Fibroblast of skin of abdomen (primary cell): ENCODE measurements around the gene SNORC.

ENCODE experiments used
- DNase-seq: peaks from one replicate; pipeline ENCODE4 v3.0.0-alpha.2; 2013

Gene SNORC

DNA sequence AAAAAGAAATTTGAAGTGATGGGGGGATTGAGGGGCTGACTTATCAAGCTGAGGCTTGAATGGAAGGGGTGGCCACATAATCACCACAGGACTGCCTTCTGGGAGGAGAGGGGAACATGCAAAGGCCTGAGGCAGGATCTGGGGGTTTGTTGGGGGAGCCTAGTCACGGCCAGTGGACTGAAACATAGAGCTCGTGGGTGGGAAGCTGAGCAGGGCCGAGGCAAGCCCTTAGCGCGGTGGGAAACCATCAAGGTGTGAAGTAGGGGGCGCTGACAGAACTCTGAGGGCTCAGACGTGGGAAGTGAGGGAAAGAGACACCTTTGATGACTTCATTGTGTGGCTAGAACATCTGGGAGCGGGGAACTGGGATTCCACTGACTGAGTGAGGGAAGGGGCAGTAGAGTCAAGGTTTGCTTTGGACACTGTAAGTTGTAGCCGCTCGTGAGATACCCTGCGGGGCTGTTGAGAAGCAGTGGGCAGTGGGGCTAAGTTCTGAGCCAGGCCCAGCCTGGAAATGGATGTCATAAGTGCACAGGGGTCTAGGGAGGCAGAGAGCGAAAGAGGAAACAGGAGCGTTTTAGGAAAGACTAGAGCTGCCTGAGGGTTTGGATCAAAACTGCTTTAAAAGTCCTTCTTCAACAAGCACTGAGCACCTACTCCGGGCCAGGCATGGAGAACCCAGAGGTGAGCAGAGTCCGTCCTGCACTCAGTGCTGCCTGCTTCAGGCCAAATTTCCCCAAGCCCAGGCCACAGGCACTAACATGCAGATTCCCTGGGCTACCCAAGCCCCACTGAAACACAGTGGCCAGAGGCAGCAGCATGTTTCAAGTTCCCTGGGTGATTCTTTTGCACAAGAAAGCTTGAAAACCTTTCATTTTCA, 686 bp upstream of the SNORC start:
- DNase-seq, result no peak

DNA sequence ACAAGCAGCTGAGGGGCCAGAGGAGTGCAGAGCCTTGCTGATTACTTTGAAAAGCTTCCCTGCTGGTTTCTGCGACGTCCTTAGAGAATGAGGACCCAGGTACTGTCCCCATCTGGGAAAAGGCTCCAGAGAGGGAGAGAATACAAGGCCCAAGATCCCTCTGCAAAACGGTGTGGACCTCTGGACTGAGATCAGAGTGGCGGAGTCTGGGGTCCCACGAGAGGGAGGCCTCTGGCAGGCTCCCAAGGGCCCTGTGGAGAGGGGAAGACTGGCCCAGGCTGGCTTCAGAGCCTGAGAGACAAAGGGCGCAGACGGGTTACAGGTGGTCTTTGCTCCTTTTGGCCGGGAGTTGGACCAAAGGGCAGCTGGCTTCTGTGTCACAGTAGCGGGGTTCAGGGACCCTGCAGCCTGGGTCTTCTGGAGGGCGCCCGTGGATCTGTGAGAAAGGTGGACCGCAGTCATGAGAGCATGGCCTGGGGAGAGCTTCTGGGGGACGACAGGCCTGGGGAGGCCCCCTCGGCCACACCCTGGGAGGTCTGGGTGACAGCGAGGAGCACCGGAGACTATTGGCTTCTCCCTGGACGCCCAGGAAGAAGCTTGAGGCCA, 805 bp downstream of the SNORC start:
- no peak for DNase-seq

DNA sequence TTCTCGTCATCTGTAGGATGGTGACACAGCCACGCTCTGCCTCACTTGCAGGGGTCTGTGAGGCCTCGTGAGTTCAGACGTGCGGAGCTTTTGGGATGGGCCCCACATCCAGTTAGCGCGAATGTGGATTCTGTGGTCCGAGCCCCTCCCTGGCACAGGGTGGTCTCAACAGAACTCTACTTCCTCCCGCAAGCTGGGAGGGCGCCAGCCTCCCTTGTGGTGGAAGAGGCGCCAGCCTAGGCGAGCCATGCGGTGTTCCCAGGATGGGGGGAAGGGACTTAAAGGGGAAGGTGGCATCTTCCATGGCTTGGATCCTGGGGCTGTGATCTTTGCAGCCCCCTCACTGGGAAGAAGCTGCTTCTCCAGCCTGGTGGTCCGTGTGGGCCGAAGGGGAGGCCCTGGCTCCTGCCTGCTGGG, 1.4 kb downstream of the SNORC start:
- DNase-seq, result no peak

DNA sequence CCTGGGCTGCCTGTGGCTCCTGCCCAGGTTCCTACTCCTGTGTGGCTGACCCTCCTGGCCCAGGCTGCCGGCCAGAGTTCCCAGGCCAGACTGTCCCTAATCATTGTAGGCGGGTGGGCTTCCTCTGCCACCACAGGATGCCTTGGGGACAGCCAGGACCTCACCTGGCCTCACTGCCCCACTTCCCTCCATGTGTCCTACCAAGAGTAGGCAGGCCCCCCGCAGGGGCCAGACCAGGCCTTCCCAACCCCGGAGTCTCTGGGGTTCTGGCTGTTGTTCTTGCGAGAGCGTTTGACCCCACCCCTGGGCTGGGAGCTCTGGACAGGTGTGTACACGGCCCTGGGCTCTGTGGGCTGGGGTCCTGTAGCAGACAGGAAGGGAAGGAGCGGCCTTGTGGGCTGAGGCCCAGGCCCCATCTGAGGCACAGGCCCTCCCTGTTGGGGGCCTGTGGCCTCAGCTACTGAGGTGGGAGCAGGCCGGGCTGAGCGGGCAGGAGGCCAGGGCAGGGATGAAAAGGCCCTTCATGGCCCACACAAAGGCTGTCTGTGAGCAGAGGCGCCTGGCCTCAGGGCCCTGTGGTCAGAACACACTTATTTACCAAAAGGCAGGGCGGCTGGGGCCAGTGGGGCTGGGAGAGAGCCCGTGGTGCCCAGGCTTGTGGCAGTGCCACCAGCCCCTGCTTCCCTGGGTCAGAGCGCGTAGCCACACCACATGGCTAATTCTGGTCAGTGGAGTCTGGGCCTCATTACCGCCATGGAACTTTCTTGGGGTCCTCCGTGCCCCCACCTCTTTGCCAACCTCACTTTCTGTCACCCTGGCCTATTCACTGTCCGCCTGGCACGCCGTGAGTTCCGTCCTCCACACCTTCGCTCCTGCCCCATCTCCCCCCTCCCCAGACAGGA, 2.0 kb downstream of the SNORC start:
- DNase-seq, result no peak

DNA sequence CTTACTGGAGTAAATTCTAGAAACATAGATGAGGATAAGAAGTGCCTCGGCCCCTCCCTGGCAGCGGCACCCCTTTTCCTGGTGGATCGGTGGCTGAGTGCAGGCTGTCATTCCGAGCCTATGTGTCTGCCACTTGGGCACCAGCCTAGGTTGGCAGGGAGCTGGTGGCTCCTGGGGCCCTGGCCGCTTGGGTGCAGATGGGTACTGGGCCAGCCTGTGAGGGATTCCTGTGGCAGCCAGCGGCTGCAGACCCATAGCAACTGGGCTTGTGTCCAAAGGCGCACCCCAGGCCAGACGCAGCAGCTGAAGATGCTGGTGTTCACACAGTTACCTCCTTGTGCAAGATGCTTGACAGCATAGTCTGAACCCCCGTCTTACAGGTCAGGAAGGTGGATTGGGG, 2.8 kb downstream of the SNORC start:
- no peak for DNase-seq

DNA sequence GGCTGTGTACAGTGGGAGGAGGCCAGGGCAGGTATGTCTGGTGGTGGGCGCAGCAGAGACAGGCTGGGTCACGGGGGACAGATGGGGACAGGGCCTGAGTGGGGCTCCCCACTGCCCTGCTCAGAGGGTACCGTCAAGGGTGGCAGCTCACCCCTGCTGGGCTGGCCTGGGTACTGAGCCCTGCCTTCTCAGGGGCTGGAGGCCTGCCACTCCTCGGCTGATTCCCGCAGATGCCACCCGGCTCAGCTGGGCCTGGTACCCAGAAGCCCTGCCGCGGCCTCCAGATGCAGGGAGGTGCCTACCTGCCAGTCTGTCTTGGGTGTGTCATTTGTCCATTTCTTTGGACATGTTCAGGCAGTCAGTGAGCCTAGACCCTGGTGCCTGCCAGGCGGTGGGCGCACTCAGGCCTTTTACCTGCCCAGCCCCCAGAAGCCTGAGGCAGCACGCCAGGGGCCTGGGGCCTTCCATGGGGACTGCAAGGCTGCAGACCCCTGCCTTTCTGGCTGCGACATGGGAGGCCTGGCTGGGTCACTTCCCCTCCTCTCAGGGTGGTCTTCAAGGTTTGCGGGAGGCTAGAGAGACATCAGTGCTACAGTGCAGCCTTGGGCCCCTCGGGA, 3.3 kb downstream of the SNORC start:
- DNase-seq, result no peak

DNA sequence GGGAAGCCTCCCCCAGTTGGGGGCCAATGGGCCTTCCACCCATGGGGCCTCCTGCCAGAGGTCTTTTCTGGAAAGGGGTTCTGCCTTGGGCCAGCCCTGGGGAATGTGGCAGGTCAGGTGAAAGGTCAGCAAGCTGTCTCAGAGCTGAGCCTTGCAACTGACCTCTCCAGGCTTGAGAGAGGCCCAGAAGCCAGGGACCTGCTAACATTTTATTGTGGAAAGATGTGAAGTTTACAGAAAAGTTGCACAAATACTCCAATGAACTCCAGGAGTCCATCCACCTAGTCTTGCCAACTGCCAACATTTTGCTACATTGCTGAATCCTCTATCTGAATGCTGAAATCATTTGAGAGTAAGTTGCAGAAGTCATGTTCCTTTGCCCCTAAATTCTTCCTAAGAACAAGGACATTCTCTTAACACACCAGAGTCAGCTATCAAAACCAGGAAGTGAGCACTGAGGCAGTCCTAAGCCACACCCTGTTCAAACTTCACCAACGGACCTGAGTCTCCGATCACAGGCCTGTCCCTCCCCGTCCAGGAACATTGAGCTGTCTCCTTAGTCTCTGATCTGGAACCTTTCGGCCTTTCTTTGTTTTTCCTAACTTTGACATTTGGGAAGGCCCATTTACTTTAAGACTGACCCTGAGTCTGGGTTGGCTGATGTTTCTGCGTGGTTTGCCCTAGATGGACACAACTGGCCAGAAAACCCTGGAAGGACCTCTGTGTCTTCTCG, 4.0 kb downstream of the SNORC start:
- no peak for DNase-seq

DNA sequence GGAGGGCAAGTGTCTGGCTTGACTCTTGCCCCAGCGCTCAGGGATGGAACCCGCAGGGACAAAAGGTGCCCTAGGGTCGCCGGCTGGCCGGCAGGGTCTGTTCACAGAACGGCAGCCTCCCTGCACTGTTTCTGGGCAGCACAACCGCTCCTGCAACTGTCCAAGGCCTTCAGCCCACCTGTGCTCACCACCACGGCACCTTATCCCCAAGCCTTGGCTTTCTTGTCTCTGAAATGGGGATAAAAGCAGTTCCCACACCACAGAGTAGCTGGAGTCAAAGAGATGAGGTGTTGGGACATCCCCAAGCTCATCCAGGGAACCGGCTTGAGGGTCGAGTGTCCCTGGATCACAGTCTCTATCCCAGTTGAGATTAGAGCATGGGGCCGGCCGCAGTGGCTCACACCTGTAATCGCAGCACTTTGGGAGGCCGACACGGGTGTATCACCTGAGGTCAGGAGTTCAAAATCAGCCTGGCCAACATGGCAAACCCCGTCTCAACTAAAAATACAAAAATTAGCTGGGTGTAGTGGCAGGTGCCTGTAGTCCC, 4.7 kb downstream of the SNORC start:
- no peak for DNase-seq

DNA sequence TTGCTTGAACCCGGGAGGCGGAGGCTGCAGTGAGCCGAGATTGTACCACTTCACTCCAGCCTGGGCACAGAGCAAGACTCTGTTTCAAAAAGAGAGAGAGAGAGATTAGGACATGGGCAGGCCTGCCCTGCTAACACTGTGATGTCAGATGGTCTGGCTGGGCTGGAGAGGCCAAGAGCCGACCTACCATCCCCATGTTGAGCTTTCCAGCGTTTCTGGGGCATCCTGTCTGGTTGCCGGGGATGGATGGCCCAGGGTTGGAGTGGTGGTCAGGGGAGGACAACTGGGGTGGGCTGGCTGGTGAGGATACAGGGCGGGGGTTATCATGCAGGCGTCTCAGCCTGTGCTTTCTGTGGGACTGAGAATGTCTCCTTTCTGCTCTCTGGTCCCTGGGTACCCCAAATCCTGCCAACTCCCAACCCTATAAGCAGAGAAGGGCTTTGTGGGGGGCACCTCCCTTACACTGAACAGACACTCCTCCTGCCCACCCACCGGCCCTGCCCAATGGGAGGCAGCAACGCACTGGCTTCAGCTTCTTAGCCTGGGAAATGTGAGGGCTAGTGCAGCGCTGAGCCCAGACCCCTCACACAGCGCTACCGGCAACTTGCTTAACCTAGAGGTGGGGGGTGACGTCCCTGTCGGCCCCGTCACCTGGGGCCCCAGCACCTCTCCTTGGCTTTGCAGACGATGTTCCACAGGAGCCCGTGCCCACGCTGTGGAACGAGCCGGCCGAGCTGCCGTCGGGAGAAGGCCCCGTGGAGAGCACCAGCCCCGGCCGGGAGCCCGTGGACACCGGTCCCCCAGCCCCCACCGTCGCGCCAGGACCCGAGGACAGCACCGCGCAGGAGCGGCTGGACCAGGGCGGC, 5.4 kb downstream of the SNORC start:
- DNase-seq, result no peak

DNA sequence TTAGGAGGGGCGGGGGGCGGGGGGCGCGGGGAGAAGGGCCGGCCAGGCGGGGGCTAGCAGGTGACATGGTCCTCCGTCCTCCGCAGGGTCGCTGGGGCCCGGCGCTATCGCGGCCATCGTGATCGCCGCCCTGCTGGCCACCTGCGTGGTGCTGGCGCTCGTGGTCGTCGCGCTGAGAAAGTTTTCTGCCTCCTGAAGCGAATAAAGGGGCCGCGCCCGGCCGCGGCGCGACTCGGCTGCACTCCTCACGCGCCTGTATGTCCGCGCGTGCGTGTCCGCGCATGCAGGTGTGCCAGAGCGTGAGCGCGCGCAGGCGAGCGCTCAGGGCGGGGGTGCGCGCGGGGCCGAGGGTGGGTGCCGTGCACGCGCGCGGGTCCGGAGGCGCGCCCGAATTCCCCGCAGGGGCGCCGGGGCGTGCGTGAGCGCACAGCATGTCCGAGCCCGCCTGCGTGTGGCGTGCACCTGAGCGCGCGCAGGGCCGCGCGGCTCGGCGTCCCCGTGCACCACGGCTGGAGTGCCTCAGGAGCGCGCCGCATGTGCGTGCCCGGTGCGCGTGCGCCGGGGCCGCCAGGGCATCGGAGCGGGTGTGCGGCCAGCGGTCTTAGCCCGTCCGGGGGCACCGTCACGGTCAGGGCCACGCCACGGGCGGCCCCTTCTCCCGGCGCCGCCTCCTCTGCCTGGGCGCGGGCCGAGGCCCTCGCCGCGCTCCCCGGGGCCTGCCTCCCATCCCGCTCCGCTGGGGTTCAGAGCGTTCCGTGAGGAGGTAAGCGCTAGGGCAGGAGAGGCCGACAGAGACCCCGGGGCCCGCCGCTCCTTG, 6.3 kb downstream of the SNORC start:
- DNase-seq, result no peak

DNA sequence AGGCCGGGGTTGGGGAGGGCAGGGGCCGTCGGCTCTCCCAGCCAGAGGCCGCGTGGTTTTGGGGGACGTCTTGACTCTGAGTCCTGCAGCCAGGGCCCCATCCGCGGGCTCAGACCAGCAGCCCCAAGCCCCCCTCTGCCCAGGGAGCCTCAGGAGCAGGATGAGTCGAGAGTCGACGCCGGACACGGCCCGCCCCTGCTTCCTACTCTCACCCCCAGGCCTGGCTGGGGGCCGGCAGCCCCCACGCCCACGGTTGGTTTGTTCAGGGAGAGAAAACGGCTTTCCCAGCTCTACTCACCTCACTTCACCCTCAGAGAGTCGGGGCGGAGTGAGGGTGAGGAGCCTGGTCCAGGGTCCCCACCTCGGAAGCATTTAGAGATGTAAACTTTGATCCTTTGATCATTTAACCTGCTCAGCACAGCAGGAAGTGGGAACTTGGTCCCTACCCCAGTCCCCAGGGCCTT, 6.9 kb downstream of the SNORC start:
- no peak for DNase-seq

DNA sequence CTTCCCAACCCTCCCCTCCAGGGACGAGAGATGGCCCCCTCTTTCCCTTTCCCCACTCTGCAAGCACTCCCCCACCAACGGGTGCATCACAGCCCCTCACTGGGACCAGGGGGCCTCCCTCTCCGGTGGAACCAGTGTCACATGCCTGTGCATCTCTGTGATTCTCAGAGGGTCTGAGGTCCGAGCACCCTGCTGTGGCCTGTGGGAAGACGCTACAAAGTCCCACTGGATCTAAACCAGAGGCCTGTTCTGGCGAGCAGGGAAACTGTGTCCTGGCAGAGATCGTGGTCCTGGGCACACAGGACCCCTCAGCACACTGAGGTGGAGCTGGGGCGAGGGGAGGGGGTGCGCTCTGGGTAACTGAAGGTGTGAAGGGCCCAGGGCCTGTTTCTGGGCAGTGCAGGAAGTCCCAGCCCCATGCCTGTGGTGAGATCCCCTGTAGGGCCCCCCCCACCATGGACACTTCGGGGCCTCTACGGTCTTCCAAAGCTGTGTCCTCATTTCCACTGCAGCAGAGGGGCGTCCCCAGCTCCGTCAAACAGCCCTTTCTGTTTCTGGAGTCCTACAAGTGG, 8.0 kb downstream of the SNORC start:
- no peak for DNase-seq

DNA sequence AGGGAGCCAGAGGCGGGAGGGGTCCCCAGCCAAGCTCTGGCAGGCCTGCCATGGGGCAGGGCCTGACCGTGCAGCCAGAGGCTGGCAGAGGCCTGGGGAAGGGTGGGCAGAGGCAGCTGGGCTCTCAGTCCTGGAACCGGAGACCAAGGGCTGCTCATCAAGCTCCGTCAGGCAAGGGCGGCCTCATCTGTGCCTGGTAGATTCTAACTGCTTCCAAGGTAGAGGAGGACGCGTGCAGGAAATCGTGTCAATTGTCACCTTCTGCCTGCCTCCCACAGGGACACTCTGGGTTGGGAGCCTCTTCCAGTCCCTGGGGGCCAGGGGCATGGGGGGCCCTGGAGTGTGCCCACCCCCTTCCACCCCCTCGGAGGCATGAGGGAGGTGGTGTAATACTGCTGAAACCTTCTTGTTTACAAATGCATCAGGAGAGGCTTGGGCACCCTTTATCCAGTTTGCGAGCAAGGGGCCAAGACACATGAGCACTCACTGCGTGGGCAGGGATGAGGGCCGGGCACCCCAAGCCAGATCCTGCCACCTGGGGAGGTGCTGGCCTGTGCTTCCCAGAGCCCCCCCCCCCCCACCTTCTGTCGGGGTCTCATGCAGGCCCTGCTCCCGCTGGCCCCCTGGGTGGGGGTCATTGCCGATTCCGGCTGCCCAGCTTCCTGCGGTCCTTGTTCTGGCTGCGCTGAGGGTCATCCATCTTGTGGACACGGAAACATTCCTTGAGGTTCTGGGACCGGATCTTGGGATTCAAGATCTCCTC, 9.0 kb downstream of the SNORC start:
- DNase-seq, result no peak

DNA sequence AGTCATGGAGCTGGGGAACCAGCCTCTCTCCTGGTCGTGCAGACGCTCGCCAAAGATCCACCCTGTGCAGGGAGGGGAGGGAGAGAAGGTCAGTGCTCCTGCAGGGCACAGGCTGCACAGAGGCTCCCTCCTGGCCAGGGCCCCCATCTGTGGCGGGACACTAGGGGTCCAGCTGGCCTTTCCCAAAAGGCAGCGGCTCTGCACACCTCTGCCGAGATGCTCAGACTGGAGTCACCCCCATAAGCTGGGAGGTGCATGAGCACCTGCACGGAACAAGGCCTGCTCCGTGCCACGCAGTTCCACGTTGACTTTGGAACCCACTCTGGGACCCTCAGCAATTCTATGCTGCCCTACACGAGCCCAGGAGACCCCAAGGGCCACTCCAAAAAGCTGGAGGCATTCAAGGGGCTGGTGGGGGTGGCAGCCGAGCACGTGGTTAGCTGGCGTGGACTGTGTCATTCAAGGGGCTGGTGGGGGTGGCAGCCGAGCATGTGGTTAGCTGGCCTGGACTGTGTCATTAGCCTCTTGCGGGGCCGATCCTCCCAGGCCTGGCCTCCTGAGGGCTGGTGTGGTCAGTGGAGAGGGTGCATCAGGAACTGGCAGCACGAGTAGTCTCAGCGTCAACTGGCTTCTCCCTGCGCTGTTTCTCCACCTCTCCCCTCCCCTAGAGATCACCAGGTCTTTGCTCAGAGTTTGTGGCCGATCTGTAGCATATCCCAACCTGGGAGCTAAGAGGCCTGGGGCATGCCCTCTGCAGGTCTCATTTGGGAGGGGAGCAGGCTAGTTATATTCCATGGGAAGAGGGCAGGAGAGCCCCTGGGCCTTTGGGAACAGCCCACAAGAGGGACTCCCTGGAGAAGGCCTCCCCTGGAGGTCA, 9.8 kb downstream of the SNORC start:
- no peak for DNase-seq

DNA sequence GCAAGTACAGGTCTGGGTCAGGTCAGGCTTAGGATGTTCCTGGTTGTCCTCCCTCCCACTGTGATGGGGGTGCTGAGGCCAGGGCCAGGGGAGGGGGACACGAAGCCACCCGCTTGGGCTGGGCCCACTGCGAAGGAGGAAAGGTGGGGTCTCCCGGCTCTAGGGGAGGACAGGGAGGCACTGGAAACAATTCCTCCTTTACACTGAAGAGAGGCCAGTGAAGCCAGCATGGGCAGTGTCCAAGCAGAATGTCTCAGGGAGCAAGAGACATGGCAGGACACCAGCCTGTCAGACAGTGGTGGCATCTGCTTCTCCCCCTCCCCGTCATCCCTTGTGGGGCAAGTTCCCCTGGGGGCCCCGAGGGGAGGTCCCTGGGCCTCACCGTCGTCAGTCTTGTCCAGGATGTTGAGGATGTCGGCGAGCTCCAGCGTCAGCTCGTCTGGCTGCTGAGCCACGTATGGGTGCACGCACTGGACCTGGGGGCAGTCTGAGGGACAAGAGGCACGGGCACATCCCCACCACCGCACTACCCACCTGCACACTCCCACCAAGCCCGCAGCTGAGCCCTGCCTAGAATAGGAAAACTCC, 10.8 kb downstream of the SNORC start:
- DNase-seq, result no peak

DNA sequence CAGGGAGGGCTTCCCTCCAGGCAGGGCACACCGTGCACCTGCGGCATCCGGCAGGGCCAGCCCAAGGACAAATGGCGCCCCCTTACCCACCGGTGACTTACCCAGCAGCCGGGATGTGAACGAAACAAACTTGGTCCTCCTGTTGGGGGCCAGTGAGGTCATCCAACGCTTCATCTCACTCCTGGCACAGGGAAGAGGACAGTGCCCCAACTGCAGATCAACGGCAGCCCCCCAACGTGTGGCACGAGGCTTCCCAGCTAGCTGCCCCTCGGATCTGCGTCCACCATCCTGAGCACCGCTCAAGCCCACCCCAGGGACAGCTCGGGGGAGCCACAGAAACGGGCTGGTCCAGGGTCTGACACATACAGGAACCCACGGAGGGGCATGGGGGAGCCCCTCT, 12.0 kb downstream of the SNORC start:
- no peak for DNase-seq

DNA sequence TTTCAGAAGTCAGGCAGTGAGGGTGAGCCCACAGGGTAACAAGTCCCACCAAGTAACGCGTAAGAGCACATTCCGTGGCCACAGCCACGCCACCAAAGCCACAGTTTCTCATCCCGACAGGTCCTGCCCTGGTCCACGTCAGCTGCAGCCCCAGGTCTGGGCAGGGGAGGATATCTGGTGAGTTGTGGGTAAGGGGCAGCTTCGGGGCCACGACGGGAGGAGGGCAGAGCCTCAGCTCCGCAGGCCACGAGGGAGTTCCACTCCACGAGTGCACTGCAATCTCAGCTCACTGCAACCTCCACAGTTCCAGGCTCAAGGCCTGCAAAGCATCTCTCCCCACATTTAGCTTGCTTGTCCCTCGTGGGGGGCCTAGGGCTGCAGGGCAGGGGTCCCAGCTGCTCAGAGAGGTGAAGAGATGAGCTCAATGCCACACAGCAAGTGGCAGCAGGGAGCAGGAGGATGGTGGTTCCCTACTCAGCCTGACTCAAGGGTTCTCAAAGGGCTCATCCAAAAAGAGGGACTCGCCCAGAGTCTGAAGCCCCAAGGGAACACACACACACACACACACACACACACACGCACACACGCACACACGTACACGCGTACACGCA, 12.5 kb downstream of the SNORC start:
- DNase-seq, result no peak
